Suprapubic skin (tissue), 4 donors: Measurements from ENCODE around the gene FDX2. TPM values are rescaled to one million over a fixed set of nuclear protein-coding genes. Genes with fewer than 3 reads are reported as not detected.

Source experiments
- DNase-seq, 2 donors: peaks; one replicate each; pipeline ENCODE4 v3.0.0-alpha.2; 2019; ENCODE audit warnings: low spot score in 2 of 2
- H3K27ac ChIP-seq: fragments of 200-600 bp; sonication (generic); one replicate; pipeline ENCODE4 v1.5.1; 2019
- H3K27me3 ChIP-seq: fragments of 200-600 bp; sonication (generic); one replicate; pipeline ENCODE4 v1.5.1; 2019
- H3K36me3 ChIP-seq: fragments of 200-600 bp; sonication (generic); one replicate; pipeline ENCODE4 v1.5.1; 2019
- H3K4me1 ChIP-seq: fragments of 200-600 bp; sonication (generic); one replicate; pipeline ENCODE4 v1.5.1; 2019
- H3K4me3 ChIP-seq: fragments of 200-600 bp; sonication (generic); one replicate; pipeline ENCODE4 v1.5.1; 2019; ENCODE audit warnings: mild to moderate bottlenecking
- H3K9me3 ChIP-seq: fragments of 200-600 bp; sonication (generic); one replicate; pipeline ENCODE4 v1.5.1; 2019
- CTCF ChIP-seq, 2 donors: fragments of 200-600 bp in 1 of 2; fragments of 450-650 bp in 1 of 2; sonication (generic) in 1 of 2; IDR thresholded peaks; one replicate each; pipeline ENCODE4 v1.5.1; 2016 to 2019; ENCODE audit warnings: antibody characterized with exemption in 2 of 2, mild to moderate bottlenecking in 1 of 2, moderate library complexity in 1 of 2
- EP300 ChIP-seq: sonication (generic); formaldehyde crosslinking; IDR thresholded peaks from one replicate; pipeline ENCODE4 v1.6.1; 2017; ENCODE audit warnings: antibody characterized with exemption
- POLR2A ChIP-seq, 2 donors: fragments of 450-650 bp; IDR thresholded peaks; one replicate each; pipeline ENCODE4 v1.6.1; 2017; ENCODE audit warnings: antibody characterized with exemption in 2 of 2, mild to moderate bottlenecking in 2 of 2, moderate library complexity in 2 of 2
- POLR2AphosphoS5 ChIP-seq, 3 donors: sonication (generic); formaldehyde crosslinking; IDR thresholded peaks; one replicate each; pipeline ENCODE4 v1.6.1; 2017; ENCODE audit warnings: antibody characterized with exemption in 3 of 3
- WGBS: methylation state at CpG from one replicate; pipeline ENCODE4 v1.1.5; 2018; 5-methylcytosine and 5-hydroxymethylcytosine counted together
- total RNA-seq, 4 donors: library from RNA; depleted of rRNA; stranded (reverse); fragments of >200 nt; gene quantifications; one replicate each; pipeline ENCODE4 v1.1.0, GENCODE V29; 2016

Gene FDX2
- total RNA-seq, 4 donors from 2014 or later: 7.9 to 19.0 (median 14.5) TPM

- no peaks in the 10 kb centered on the region for H3K9me3 ChIP-seq
- peak; percentile 96 for DNase-seq
- peaks cover 30% of the 10 kb centered on the region for H3K4me1 ChIP-seq
- peak within 1 kb of the TSS; percentile 47 for H3K4me3 ChIP-seq
- no peak for TF ChIP-seq EP300
- peak; percentile 58 to 92 for TF ChIP-seq POLR2A (IDR thresholded peaks at IDR 0.05)
- no peak for TF ChIP-seq CTCF (IDR thresholded peaks at IDR 0.05)
- TF ChIP-seq POLR2AphosphoS5 (IDR thresholded peaks at IDR 0.05): peak in 2 of 3 donors; percentile 70 to 93
- 3% methylated on average over 40 of the region's 51 CpGs for WGBS
- no peaks in the 10 kb centered on the region for H3K27me3 ChIP-seq
- H3K27ac ChIP-seq: peak within 1 kb of the TSS; percentile 82
- H3K36me3 ChIP-seq: peaks cover 11% of the 10 kb centered on the region
Measured at GRCh38 chr19:10270616-10271394, 45.0 kb downstream of the FDX2 start, which contains the start of gene ICAM1. TSS of gene ICAM1 (plus strand) at chr19:10271120. CDS start at chr19:10271160, 40 bp downstream.

- Histone ChIP-seq H3K27me3 (no peaks in the 10 kb centered on the region), H3K27ac (peak overlapping the region; percentile 82), H3K4me3 (peak overlapping the region; percentile 47), H3K9me3 (no peaks in the 10 kb centered on the region), H3K36me3 (peaks cover 9% of the 10 kb centered on the region), H3K4me1 (peaks cover 30% of the 10 kb centered on the region)
- TF ChIP-seq CTCF (IDR thresholded peaks at IDR 0.05) (no peak), POLR2A (IDR thresholded peaks at IDR 0.05) (peak in 1 of 2 donors; percentile 8)
- 11% methylated on average over 15 of the region's 37 CpGs for WGBS
- DNase-seq: peak; percentile 89 to 92
Measured at GRCh38 chr19:10270180-10270615, 45.6 kb downstream of the FDX2 start.

DNA sequence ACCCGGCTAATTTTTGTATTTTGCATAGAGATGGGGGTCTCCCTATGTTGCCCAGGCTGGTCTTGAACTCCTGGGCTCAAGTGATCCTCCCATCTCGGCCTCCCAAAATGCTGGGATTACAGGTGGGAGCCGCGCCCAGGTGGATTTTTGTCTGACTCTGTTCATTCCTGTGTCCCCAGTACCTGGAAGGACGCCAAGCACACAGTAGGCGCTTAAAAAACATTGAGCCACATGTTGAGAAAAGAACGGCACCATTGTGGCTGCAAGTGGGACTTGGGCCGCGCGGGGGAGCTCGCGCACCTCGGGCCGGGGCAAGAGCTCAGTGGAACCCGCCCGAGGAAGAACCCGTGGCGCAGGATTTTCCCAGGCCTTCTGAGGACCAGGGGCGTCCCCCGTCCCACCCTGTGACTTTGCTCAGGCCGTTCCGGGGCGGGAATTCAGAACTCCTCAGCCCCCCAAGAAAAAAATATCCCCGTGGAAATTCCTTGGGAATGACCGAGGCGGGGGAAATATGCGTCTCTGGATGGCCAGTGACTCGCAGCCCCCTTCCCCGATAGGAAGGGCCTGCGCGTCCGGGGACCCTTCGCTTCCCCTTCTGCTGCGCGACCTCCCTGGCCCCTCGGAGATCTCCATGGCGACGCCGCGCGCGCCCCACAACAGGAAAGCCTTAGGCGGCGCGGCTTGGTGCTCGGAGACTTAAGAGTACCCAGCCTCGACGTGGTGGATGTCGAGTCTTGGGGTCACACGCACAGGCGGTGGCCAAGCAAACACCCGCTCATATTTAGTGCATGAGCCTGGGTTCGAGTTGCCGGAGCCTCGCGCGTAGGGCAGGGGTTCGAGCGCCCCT is 46.3 kb downstream of the FDX2 start:
- peak overlapping the region; percentile 82 for H3K27ac ChIP-seq
- TF ChIP-seq EP300 (no peak), CTCF (IDR thresholded peaks at IDR 0.05) (peak; percentile 90 to 94), POLR2AphosphoS5 (IDR thresholded peaks at IDR 0.05) (peak in 1 of 3 donors; percentile 37), POLR2A (IDR thresholded peaks at IDR 0.05) (peak in 1 of 2 donors; percentile 20)
- DNase-seq: peak in 1 of 2 donors; percentile 93
- peak overlapping the region; percentile 47 for H3K4me3 ChIP-seq
- peaks cover 26% of the 10 kb centered on the region for H3K4me1 ChIP-seq
- WGBS: 14% methylated on average over 18 of the region's 59 CpGs
- H3K9me3 ChIP-seq: no peaks in the 10 kb centered on the region
- H3K27me3 ChIP-seq: no peaks in the 10 kb centered on the region
- peaks cover 4% of the 10 kb centered on the region for H3K36me3 ChIP-seq

DNA sequence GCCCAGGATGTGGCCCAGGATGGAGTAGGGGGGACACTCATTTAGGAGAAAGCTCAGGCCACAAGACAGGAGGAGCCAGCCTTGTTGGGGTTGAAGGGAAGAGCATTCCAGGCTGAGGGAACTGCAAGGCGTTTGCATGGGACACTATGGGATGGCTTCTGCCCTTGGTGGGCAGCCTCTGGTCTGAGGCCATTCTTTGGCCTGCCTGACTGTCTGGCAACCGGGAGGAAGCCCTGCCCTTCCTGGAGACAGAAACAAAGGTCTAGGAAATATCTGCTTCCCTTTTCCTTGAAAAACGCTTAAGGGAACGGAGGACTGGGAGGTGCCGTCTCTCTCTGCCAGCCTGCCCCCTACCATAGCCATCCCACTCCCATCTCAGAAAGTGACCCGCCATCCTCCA is 47.7 kb downstream of the FDX2 start:
- H3K9me3 ChIP-seq: no peaks in the 10 kb centered on the region
- no peak for TF ChIP-seq POLR2AphosphoS5 (IDR thresholded peaks at IDR 0.05)
- TF ChIP-seq EP300: no peak
- no peak for TF ChIP-seq CTCF (IDR thresholded peaks at IDR 0.05)
- no peak for TF ChIP-seq POLR2A (IDR thresholded peaks at IDR 0.05)
- no peak for DNase-seq
- peak overlapping the region; percentile 62 for H3K27ac ChIP-seq
- H3K4me3 ChIP-seq: no peak overlapping the region
- no peaks in the 10 kb centered on the region for H3K27me3 ChIP-seq
- peaks cover 20% of the 10 kb centered on the region for H3K4me1 ChIP-seq
- H3K36me3 ChIP-seq: no peaks in the 10 kb centered on the region
- WGBS: 46% methylated on average over 3 of the region's 6 CpGs

DNA sequence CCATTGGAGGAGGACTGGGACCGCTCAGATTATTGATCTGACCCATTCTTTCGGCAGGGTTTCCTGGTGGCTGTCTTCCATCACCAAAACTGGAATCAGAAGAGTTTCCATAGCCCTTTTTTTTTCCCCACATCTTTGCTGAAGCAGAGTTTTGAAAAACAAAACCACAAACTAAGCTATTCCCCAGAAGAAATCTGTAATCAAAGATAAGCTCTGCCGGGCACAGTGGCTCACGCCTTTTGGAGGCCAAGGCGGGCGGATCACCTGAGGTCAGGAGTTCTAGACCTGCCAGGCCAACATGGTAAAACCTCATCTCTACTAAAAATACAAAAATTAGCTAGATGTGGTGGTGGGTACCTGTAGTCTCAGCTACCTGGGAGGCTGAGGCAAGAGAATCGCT is 49.1 kb downstream of the FDX2 start:
- Histone ChIP-seq H3K36me3 (no peaks in the 10 kb centered on the region), H3K27ac (no peak overlapping the region), H3K4me3 (no peak overlapping the region), H3K4me1 (peaks cover 18% of the 10 kb centered on the region), H3K27me3 (no peaks in the 10 kb centered on the region), H3K9me3 (no peaks in the 10 kb centered on the region)
- WGBS: 92% methylated on average over 7 of the region's 7 CpGs
- no peak for TF ChIP-seq EP300
- TF ChIP-seq POLR2A (IDR thresholded peaks at IDR 0.05): no peak
- TF ChIP-seq CTCF (IDR thresholded peaks at IDR 0.05): no peak
- no peak for TF ChIP-seq POLR2AphosphoS5 (IDR thresholded peaks at IDR 0.05)
- DNase-seq: no peak
